ENCODE results near the gene PRDM4. TPM values are rescaled to one million over a fixed set of nuclear protein-coding genes. Genes with fewer than 3 reads are reported as not detected.

PRDM4 gene
- total RNA-seq, 2 experiments from 2014 or later, result 40.2 to 44.0 TPM

Other genes with a start within 250 kb of the PRDM4 start
- gene PWP1, start 75.3 kb downstream of the PRDM4 start, total RNA-seq, result 10 to 100 TPM; 24.1 to 24.2 TPM
- gene ASCL4, start 13.6 kb upstream of the PRDM4 start, total RNA-seq, result not detected